Vagina (tissue), 2 donors: ENCODE data around the gene BORCS6. TPM values are rescaled to one million over a fixed set of nuclear protein-coding genes. Genes with fewer than 3 reads are reported as not detected.
A peak's percentile ranks its signal among the peaks of the same experiment; 100 is the strongest.

Experiments used
- DNase-seq, 2 donors: peaks; one replicate each; pipeline ENCODE4 v3.0.0-alpha.2; 2017; ENCODE audit errors: extremely low spot score in 2 of 2
- H3K27ac ChIP-seq: fragments of 200-600 bp; sonication (generic); one replicate; pipeline ENCODE4 v1.5.1; 2019
- H3K27me3 ChIP-seq: fragments of 200-600 bp; sonication (generic); one replicate; pipeline ENCODE4 v1.5.1; 2019
- H3K36me3 ChIP-seq, 2 donors: fragments of 200-600 bp; sonication (generic); one replicate each; pipeline ENCODE4 v1.5.1; 2017 to 2019
- H3K4me1 ChIP-seq: fragments of 200-600 bp; sonication (generic); one replicate; pipeline ENCODE4 v1.5.1; 2019
- H3K4me3 ChIP-seq, 2 donors: fragments of 200-600 bp; sonication (generic); 1 replicate in 1 of 2; 2 replicates in 1 of 2; pipeline ENCODE4 v1.5.1; 2016 to 2019
- H3K9me3 ChIP-seq: fragments of 200-600 bp; sonication (generic); one replicate; pipeline ENCODE4 v1.5.1; 2019
- POLR2A ChIP-seq, 2 donors: fragments of 450-650 bp; IDR thresholded peaks; one replicate each; pipeline ENCODE4 v1.6.1; 2017; ENCODE audit warnings: antibody characterized with exemption in 2 of 2, mild to moderate bottlenecking in 2 of 2, moderate library complexity in 2 of 2
- POLR2AphosphoS5 ChIP-seq, 2 donors: sonication (generic); formaldehyde crosslinking; IDR thresholded peaks; one replicate each; pipeline ENCODE4 v1.9.0; 2017; ENCODE audit warnings: antibody characterized with exemption in 2 of 2, mild to moderate bottlenecking in 2 of 2, low read depth in 1 of 2; ENCODE audit not compliant: insufficient read depth in 1 of 2
- intact Hi-C: fragments of 100-400 bp; cut with DNase I; formaldehyde crosslinking; loops from one replicate; pipeline ENCODE4 v1.15.1; 2023
- total RNA-seq: library from RNA; depleted of rRNA; stranded (reverse); fragments of >200 nt; gene quantifications from one replicate; pipeline ENCODE4 v1.2.3, GENCODE V29; 2016
- TF ChIP-seq, protein P1 (sequence below), 3 experiments: fragments of 450-650 bp in 2 of 3; fragments of 200-600 bp in 1 of 3; sonication (generic) in 1 of 3; IDR thresholded peaks; one replicate each; pipeline ENCODE4 v1.5.1; 2017 to 2019; ENCODE audit warnings: antibody characterized with exemption in 3 of 3, mild to moderate bottlenecking in 2 of 3, moderate library complexity in 2 of 3

BORCS6 gene
- total RNA-seq, 1 donor from 2014 or later: 9.6 TPM

DNA sequence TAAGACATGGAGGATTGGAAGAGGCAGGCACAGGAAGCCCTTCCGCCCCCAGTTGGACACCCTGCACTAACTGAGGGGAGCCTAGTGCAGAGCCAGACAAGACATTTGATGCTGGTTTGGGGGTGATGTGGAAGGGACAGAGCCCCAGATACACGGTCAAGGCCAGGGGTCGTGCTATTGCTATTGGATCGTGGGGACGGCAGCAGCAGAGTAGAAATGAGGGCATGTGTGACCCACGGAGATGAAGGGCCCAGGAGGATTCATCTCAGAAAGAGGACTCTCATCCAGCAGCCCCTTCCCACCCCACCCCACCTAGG is 25.2 kb downstream of the BORCS6 start:
- intact Hi-C loops: no loop called here
- H3K4me1 ChIP-seq: peaks cover 41% of the 10 kb centered on the region
- H3K36me3 ChIP-seq: no peaks in the 10 kb centered on the region
- TF ChIP-seq POLR2AphosphoS5 (IDR thresholded peaks at IDR 0.05; ENCODE audit: insufficient read depth in 1 of 2, low read depth in 1 of 2): no peak
- TF ChIP-seq POLR2A (IDR thresholded peaks at IDR 0.05): no peak
- TF ChIP-seq, protein P1, sequence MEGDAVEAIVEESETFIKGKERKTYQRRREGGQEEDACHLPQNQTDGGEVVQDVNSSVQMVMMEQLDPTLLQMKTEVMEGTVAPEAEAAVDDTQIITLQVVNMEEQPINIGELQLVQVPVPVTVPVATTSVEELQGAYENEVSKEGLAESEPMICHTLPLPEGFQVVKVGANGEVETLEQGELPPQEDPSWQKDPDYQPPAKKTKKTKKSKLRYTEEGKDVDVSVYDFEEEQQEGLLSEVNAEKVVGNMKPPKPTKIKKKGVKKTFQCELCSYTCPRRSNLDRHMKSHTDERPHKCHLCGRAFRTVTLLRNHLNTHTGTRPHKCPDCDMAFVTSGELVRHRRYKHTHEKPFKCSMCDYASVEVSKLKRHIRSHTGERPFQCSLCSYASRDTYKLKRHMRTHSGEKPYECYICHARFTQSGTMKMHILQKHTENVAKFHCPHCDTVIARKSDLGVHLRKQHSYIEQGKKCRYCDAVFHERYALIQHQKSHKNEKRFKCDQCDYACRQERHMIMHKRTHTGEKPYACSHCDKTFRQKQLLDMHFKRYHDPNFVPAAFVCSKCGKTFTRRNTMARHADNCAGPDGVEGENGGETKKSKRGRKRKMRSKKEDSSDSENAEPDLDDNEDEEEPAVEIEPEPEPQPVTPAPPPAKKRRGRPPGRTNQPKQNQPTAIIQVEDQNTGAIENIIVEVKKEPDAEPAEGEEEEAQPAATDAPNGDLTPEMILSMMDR (IDR thresholded peaks at IDR 0.05): no peak
- no peak for DNase-seq
- no peak overlapping the region for H3K4me3 ChIP-seq
- no peaks in the 10 kb centered on the region for H3K9me3 ChIP-seq
- no peaks in the 10 kb centered on the region for H3K27me3 ChIP-seq
- H3K27ac ChIP-seq: peak overlapping the region; percentile 100

DNA sequence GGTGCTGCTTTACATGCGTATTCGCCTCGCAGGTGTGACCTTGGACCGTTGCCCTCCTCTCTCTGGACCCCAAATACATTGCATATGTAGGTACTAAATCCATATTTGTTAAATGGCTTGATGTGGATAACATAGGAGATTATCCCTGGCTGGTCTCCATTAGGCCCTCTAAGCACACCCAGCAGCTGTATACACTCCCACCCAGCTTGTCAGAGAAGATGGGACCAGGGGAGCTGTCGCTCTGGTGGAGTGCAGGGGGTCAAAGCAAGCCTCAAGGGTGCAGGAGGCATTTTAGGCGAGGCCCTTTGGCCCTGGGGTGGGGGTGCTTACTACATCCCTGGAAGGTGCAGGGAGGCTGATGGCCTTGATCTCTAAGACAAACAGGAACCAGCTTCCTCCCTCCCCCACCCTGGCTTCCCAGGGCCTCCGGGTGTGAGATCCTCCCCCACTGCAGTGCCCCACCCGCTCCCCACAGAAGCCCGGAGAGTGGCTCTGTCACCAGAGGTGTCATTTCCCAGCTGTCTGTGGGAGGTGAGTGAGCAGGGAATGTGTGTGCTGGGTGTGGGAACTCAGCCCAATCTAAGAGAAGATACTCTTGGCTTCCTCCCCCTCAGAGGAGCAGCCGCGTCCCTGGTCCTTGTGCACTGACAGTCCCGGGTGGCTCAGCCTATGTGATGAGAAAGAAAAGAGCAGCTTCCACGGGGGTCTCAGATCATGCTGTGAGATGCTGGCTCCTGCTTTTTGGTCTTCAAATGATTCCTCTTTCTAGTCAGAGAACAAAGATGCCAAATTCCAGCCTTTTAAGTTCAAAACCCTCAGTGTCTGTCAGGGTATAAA is 25.8 kb downstream of the BORCS6 start:
- H3K27ac ChIP-seq: peak overlapping the region; percentile 100
- intact Hi-C loops: no loop called here
- no peaks in the 10 kb centered on the region for H3K27me3 ChIP-seq
- no peaks in the 10 kb centered on the region for H3K9me3 ChIP-seq
- peak overlapping the region in 1 of 2 donors; percentile 81 for H3K4me3 ChIP-seq
- peaks cover 0 to 4% of the 10 kb centered on the region in 2 donors for H3K36me3 ChIP-seq
- H3K4me1 ChIP-seq: peaks cover 47% of the 10 kb centered on the region
- peak in 1 of 2 donors; percentile 91 for DNase-seq
- no peak for TF ChIP-seq POLR2A (IDR thresholded peaks at IDR 0.05)
- TF ChIP-seq, protein P1 (IDR thresholded peaks at IDR 0.05): no peak
- peak; percentile 60 to 71 for TF ChIP-seq POLR2AphosphoS5 (IDR thresholded peaks at IDR 0.05; ENCODE audit: insufficient read depth in 1 of 2, low read depth in 1 of 2)

DNA sequence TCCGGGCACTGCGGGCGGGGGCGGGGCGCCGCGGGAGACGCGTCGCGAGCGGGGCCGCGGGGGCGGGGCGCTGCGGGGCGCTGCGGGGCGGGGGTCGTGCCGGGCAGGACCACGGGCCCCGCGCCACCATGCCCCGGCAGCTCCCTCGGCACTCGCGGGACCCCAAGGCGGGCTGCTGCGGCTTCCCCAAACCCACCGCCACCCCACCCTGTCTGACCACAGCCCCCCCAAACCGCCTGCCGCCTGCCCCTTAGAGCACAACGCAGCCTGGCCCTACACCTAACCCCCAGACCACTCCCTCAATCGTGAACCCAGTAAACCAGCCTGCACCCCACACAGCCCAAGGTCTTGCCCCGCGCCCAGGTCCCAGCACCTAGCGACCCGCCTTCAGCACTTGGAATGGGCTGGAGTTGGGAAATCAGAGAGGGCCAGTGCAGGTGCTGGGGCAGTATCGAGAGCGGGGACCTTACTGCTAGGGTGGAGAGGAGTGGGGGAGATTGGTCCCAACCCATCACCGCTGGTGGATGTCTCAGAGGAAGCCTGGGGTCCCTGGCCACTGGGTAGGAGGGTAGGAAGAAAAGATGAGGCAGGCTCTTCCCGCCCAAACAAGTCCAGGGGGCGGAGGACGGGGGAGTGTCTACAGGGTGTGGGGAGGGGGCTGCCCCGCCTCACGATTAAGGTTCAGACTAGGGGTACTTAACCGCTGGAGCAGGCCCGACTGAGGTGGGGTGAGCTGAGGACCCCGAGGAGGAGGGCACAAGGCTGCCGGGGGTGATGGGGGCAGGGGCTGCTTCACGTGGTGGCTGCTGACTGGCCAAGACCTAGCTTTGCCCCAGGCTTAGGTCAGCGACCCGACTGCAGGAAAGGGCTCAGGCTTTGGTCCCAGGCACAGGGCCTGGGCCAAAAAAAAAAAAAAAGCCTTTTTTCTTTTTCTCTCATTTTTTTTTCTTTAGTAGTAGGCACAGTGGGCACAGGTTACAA is 26.7 kb downstream of the BORCS6 start:
- intact Hi-C loops: no loop called here
- DNase-seq: peak in 1 of 2 donors; percentile 92
- H3K4me1 ChIP-seq: peaks cover 54% of the 10 kb centered on the region

DNA sequence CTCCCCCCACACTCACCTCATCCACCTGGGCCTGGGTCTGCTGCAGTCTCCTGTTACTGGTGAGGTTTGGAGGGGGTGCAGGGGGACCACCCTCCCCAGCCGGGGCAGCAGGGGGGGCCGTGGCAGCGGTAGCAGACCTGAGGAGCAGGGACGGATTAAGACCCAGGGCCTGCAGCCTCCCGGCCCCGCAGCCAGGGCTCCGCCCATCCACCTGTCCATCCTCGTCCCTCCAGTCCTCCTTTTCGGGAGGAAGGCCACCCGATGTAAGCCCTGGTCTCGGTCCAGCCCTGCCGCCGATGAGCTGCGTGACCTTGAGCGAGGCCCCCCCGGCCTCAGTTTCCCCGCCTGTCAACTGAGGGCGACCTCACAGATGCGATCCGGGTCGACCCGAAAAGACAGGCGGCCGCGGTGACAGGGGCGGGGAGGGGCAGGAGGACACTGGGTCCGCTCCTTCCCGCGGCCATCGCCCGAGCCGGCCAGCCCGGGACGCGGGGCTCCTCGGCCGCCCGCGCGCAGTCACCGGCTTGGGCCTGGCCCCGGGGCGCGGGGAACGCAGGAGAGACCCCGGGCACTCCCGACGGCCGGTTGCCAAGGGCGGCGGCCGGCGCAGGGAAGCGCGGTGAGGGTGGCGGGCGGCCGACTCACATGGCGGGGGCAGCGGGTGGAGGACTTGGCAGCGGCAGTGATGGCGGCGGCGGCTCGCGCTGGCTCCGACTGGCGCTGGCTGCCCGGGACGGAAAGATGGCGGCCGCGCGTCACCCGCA is 27.6 kb downstream of the BORCS6 start, which contains the start of gene VAMP2:
Gene VAMP2 (minus strand): TSS at position 716 of the 764 bp plus-strand sequence. CDS start 69 bp downstream, at position 647.
- TF ChIP-seq, protein P1 (IDR thresholded peaks at IDR 0.05): no peak
- TF ChIP-seq POLR2AphosphoS5 (IDR thresholded peaks at IDR 0.05; ENCODE audit: insufficient read depth in 1 of 2, low read depth in 1 of 2): peak in 1 of 2 donors; percentile 46
- peak in 1 of 2 donors; percentile 93 for TF ChIP-seq POLR2A (IDR thresholded peaks at IDR 0.05)
- peak within 1 kb of the TSS; percentile 100 for H3K27ac ChIP-seq
- H3K36me3 ChIP-seq: peaks cover 0 to 5% of the 10 kb centered on the region in 2 donors
- intact Hi-C loops: no loop called here
- no peaks in the 10 kb centered on the region for H3K27me3 ChIP-seq
- DNase-seq: peak in 1 of 2 donors; percentile 87
- H3K4me1 ChIP-seq: peaks cover 56% of the 10 kb centered on the region
- H3K4me3 ChIP-seq: peak within 1 kb of the TSS; percentile 81
- no peaks in the 10 kb centered on the region for H3K9me3 ChIP-seq

More for the DNA sequence above, 26.7 kb downstream of the BORCS6 start:
- peaks cover 0 to 5% of the 10 kb centered on the region in 2 donors for H3K36me3 ChIP-seq
- peak overlapping the region; percentile 100 for H3K27ac ChIP-seq
- H3K27me3 ChIP-seq: no peaks in the 10 kb centered on the region
- H3K9me3 ChIP-seq: no peaks in the 10 kb centered on the region
- H3K4me3 ChIP-seq: peak overlapping the region; percentile 81
- TF ChIP-seq POLR2AphosphoS5 (IDR thresholded peaks at IDR 0.05; ENCODE audit: insufficient read depth in 1 of 2, low read depth in 1 of 2) (peak in 1 of 2 donors; percentile 8), POLR2A (IDR thresholded peaks at IDR 0.05) (no peak)
